Measurements from ENCODE around the gene HOXD8.

Gene HOXD8

DNA sequence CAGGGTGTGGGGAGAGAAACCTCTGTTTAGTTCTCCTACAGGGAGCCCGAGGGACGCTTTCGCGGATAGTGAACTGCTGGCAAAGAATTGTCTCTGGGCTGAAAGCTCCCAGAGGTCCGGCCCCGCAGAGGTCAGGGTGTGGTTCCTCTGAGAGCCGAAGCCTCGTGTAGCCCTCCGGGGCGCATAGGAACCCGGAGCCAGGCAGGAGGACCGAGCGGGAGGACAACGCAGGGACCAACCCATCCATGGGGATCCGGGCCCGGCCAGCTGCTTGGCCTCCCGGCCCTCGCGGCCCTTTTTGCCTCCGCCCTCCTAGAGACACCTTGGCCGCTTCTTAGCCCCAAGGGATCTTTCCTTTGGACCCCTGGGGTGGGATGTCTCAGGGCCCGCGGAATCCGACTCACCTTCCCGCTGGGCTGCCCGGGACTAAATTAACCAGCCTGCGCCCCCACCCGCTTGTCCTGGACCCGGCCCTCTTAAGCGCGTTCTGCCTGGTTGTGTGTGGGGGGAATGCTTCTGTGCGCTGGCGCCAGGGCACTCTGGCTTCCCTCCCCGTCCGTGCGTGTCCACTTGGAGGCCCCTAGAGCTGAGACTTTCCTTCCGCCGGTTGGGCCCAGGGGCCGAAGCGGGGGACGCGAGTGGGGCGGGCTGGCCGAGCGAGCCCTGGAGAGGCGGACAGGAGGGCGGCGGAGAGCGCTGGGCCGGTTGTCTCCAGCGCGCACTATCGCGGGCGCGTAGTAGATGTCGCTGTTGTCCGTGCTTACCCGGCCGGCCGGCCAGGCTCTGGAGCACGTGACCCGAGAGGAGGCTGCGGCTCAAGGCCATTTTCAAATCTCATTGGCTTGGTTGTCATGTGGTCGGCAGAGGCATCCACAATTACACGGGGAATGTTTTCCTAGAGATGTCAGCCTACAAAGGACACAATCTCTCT lies 13.4 kb upstream of the HOXD8 start, which contains the start of gene HOXD10:
Gene HOXD10, plus strand, starts transcription at position 896 of the 931 bp plus-strand sequence. CDS start 56 bp downstream, outside the sequence.
- no peak for DNase-seq (ENCODE audit: low read depth in 2 of 2)

DNA sequence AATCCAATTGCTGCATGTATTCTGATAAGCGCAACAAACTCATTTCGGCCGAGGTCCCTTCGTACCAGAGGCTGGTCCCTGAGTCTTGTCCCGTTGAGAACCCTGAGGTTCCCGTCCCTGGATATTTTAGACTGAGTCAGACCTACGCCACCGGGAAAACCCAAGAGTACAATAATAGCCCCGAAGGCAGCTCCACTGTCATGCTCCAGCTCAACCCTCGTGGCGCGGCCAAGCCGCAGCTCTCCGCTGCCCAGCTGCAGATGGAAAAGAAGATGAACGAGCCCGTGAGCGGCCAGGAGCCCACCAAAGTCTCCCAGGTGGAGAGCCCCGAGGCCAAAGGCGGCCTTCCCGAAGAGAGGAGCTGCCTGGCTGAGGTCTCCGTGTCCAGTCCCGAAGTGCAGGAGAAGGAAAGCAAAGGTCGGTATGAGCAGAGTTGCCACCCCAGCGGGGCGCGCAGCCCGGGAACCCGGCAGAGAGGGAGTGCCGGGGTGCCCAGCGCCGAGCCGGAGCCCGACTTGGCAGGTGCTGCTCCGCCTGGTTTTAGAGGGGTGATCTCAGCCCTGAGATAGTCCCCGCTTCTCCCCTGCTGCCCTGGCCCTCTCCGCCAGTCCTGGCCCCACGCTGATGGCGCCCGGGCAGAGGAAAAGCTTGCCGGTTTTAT lies 12.2 kb upstream of the HOXD8 start:
- no peak for DNase-seq (ENCODE audit: low read depth in 2 of 2)

DNA sequence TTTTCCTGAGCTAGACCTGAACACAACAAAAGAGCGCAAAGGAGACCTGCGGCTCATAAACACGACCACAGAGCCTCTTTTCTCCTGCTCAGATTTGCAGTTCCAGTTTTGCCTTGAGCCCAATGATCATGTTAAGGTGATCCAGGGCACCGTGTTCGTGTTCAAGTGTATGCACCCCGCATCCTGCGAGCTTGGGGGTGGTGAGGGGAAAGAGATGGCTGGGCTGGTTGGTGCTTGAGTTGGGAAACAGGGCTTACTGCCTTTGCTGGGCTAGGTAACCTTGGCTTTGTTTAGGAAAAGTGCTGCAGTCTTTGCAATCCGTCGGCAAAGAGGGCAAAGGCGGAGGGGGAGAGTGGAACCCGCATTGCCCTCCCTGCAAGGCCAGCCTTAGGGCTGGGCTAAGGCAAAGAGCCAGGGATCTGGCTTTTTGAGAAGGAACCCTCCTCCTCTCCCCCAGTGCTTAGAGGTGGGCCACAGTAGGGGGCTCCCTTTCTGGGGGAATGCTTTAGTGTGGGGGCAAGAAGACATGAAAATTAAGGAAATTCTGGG lies 11.6 kb upstream of the HOXD8 start:
- DNase-seq (ENCODE audit: low read depth in 2 of 2): no peak

DNA sequence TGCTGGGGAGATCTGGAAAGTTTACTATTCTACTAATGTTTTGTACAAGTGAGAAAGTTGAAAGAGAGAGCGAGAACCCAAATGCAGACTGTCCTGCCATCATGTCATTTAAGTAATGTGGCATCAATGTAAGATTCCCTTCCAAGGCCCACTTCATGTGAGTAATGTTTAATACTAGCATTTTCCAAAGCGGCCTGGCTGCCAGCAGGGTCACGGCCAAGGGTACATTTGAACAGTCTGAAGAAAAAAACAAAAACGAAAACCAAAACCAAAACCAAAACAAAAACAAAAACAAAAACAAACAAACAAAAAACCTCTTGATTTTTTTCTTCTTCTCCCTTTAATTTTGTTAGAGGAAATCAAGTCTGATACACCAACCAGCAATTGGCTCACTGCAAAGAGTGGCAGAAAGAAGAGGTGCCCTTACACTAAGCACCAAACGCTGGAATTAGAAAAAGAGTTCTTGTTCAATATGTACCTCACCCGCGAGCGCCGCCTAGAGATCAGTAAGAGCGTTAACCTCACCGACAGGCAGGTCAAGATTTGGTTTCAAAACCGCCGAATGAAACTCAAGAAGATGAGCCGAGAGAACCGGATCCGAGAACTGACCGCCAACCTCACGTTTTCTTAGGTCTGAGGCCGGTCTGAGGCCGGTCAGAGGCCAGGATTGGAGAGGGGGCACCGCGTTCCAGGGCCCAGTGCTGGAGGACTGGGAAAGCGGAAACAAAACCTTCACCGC lies 10.7 kb upstream of the HOXD8 start:
- no peak for DNase-seq (ENCODE audit: low read depth in 2 of 2)

DNA sequence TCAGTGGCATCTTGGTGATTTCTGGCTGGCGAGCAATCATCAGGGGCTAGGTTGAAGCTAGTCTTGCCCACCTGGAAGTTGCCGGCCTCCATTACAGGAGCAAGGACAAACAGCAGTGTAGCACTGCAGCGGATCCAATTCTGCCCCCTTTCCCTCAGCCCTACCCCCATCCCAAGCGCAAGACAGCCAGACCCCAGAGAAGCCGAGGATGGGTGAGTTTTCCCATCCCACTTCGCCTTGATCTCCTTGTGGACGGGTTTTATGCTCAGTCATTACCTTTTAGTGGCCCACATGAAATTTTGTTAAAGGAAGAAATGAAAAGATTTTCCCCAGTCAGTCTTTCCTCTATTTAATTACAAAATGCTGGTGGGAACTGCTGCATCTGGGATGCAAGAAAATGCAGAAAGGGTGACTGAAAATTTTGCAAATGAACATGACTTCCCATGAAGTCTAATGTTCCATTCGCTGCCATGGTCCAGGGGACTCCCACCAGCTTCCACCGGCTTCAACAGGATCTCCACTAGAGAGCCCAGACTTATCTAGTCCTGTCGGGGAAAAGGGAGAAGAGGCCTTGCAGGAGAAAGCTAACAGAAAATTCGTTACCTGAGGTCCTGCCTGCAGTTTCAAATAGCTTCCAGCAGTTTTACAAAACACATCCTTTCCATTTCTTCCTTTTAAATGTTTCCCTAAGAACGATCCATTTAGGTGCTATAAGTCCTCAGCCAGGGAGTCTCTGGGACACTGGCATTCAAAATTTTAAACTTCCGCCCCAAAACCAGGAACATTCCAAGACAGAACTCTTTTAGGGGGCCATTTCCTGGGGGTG lies 8.9 kb upstream of the HOXD8 start:
- DNase-seq (ENCODE audit: low read depth in 2 of 2): no peak

DNA sequence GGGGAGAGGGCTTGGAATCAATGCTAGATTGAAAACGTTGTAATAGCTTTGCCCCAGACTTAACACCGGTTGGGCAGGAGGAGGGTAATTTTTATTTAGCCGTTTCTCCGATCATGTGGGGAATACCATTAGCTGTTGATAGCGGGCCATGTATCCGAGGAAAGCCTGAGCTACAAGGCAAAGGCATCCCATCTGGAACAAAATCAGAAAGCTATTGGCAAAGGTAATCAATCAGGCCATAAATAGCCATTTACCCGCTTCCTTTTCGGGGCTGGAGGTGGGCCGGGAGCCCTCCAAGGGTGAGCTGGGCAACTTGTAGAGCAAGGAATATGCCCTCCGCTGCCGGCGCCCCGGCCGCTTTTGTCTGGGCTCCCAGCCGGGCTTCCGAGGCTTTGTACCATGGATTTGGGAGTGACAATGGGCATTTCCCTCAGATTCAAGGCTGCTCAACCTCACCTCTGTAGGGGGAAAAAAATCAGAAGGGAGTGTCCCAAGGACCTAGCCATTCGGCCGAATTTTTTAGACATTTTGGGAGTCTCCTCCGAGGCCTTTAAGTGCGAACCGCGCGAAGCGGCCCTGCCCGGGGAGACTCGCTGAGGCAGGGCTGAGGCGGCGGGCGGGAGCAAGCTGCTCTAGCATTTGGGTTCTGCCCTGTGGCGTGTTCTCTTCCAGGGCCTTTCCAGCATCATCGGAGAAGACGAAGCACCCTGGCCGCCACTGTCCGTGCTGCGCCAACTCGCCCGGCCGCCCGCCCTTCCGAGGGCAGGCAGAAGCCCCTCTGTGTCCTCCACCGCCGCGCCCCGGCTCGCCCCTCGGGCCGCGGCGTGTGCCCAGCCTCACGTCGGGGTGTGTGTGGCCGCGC lies 8.1 kb upstream of the HOXD8 start:
- no peak for DNase-seq (ENCODE audit: low read depth in 2 of 2)

DNA sequence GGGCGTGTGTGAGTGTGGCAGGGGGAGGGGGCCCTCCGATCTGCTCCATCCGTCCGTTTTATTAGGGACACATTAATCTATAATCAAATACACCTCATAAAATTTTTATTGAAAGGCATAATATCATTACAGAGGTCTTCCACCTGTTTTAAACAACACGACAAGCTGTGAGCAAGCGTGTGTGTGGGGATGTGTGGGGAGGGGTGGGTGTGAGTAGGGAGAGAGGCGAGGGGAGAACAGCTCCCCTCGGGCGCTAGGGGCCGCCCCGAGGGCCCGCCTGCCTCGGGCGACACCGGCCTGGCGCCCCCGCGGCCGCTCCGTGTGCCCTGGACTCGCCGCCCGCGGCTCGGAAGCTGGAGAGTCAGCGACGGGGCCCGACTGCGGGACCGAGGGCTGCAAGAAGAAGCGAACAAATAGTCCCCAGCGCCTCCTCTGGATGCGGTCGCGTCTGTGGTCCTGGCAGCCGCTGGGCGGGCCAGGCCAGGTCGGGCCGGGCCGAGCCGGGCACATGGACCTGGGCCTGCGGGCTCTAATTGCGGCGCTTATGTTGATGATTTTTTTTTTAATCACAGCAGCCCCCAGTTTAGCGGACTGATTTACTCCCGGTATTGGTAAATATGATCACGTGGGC lies 7.3 kb upstream of the HOXD8 start:
- no peak for DNase-seq (ENCODE audit: low read depth in 2 of 2)

DNA sequence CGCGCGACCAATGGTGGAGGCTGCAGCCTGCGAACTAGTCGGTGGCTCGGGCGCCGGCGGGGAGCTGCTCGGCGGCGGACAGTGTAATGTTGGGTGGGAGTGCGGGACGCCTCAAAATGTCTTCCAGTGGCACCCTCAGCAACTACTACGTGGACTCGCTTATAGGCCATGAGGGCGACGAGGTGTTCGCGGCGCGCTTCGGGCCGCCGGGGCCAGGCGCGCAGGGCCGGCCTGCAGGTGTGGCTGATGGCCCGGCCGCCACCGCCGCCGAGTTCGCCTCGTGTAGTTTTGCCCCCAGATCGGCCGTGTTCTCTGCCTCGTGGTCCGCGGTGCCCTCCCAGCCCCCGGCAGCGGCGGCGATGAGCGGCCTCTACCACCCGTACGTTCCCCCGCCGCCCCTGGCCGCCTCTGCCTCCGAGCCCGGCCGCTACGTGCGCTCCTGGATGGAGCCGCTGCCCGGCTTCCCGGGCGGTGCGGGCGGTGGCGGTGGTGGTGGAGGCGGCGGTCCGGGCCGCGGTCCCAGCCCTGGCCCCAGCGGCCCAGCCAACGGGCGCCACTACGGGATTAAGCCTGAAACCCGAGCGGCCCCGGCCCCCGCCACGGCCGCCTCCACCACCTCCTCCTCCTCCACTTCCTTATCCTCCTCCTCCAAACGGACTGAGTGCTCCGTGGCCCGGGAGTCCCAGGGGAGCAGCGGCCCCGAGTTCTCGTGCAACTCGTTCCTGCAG lies 6.7 kb upstream of the HOXD8 start, which contains the start of gene HOXD9:
Gene HOXD9, plus strand, starts transcription at position 37 of the 728 bp plus-strand sequence. Its CDS starts 50 bp downstream, at position 87.
- no peak for DNase-seq (ENCODE audit: low read depth in 2 of 2)

DNA sequence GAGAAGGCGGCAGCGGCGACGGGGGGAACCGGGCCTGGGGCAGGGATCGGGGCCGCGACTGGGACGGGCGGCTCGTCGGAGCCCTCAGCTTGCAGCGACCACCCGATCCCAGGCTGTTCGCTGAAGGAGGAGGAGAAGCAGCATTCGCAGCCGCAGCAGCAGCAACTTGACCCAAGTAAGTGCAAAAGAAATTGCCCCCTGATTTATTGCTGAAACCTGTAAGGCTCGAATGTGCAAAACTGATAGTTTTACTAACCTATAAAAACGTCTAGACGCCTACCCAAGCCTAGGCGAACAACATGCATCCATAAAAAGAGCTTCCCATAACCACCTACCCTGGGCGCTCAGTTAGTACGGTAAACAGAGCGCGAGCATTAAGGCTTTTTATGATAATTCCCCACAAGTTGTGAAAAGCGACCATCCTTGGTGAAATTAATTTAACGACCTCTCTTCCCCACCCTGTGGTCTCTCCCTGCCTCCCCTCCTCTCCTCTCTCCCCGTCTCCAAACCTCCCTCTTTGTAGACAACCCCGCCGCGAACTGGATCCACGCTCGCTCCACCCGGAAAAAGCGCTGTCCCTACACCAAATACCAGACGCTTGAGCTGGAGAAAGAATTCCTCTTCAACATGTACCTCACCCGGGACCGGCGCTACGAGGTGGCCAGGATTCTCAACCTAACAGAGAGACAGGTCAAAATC lies 5.9 kb upstream of the HOXD8 start:
- DNase-seq (ENCODE audit: low read depth in 2 of 2): no peak

DNA sequence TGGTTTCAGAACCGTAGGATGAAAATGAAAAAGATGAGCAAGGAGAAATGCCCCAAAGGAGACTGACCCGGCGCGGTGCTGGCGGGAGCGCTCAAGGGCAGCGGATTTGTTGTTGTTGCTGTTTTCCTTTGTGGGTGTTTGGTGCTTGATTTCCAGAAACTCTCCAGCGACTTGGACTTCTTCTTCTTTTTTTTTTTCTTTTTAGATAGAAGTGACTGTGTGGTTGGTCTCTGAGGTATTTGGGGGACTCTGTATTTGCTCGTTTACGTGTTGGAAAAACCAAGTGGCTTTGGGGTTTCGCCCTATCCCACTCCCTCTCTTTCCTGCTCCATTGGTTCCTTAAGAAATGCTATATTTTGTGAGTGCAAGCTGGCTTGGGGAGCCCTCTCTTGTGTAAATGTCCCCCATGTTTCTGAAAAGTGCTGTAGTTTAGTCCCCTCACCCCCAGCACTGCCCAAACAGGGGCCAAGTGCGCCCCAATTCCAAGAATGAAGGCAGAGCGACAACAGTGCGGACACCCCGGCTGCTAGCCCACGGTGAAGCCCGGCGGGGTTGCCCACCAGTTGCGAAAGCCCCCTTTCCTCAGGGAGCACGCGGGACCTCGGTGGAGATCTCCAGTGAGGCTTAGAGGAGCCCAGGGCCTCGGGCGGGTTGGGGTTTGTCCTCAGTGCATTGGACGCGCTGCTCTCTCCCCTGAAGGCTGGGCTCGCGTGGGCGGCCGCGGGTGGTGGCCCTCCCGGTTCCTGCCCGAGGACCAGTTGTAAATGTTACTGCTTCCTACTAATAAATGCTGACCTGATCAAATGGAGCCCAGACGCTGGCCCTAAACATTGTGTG lies 5.2 kb upstream of the HOXD8 start:
- DNase-seq (ENCODE audit: low read depth in 2 of 2): no peak

DNA sequence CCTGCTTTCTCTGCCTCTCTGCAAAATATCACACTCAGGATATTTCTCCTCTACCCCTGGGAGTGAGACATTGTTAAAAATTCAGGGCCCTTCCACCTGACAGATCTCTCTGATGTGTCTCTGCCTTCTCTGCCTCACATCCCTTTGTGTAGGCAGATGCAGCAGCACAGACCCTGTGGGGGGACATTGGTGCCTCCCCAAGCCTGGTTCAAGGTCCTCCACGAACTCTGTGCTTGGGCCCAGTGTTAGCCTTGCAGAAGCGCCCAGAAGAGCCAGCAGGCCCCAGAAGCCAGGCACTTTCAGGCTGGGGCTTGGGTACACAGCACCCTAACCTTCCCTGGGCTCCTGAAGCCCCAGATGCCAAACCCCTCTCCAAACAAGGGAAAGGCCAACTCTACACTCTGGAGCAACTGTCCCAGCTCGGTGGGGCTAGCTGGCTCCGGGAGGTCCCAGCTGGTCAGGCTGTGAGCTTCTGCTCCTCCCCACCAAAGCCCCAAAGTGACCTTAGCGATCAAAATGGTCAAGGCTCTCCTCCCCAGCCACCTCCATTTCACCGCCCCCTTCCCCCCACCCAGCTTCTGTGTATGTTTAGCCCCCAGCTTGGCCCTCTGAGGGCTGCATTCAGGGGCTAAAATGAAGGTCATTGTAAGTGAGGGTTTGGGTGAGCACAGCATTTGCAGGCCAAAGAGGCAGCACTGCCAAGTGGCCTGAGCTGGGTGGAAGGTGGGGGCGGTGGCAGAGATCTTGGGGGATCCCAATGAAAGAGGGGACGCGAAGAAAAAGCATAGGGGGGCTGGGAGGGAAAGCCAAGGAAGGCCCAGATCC lies 4.3 kb upstream of the HOXD8 start:
- no peak for DNase-seq (ENCODE audit: low read depth in 2 of 2)

DNA sequence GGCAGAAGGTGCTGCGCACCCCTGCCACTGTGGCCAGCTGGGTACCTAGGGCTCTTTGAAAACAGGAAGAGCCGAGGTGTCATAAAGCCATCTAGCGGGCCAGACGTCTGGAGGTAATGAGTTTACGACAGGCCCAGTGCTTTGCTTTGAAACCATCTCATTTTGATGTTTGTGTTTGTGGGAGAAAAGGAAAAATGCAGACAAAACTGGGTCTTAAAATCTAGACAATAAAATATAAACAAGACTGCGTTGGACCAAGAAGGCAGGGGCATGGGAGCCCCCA lies 3.8 kb upstream of the HOXD8 start:
- no peak for DNase-seq (ENCODE audit: low read depth in 2 of 2)

DNA sequence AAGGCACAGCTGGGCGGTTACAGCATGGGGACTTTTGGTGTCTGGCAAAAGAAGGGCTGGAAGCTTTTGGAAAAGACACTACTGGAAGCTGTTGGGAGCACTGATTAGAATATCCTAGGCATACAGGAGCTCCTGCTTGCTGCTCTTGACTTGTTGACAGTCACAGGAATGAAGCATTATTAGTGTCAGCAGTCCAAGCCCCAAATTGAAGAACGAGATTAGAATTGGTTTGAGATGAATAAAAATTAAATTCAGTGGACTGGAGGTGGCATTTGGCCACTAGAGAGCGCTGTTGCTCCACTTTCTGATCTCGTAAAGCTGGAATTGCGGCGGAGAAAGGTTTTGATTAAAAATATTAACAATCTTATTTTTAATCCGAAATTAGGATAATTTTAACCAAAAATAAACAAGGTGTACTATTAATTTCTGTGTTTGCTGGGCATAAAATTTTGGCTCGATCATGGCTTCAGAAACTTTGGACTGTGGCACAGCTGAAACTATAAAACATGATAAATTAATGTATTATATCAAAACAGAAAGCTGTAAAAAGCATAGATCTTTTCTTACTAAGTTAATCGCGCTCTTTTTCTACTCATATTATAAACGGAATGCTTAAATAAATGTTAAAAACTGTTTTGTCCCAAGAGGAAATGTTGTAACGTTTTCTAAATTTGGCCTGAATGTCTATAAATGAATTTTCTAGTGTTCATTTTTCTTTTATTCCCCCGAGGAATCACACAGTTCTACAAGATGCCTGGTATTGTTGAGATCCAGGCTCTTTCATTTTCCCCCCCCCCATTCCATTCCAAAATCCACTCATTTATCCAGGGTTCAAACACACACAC lies 2.4 kb upstream of the HOXD8 start:
- DNase-seq (ENCODE audit: low read depth in 2 of 2): peak; percentile 43 to 64

DNA sequence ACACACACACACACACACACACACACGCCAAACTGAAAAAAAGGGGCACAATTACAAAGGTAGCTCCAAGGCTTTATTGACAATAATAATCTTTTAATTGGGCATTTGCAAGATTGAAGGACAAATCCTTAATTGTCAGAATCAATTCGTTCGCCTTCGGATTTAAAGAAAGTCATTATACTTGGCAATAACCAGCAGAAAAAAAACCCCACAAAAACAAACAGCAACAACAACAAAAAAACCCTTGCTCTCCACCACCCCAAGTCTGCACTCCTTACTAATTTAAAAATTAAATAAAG lies 1.8 kb upstream of the HOXD8 start:
- DNase-seq (ENCODE audit: low read depth in 2 of 2): no peak

DNA sequence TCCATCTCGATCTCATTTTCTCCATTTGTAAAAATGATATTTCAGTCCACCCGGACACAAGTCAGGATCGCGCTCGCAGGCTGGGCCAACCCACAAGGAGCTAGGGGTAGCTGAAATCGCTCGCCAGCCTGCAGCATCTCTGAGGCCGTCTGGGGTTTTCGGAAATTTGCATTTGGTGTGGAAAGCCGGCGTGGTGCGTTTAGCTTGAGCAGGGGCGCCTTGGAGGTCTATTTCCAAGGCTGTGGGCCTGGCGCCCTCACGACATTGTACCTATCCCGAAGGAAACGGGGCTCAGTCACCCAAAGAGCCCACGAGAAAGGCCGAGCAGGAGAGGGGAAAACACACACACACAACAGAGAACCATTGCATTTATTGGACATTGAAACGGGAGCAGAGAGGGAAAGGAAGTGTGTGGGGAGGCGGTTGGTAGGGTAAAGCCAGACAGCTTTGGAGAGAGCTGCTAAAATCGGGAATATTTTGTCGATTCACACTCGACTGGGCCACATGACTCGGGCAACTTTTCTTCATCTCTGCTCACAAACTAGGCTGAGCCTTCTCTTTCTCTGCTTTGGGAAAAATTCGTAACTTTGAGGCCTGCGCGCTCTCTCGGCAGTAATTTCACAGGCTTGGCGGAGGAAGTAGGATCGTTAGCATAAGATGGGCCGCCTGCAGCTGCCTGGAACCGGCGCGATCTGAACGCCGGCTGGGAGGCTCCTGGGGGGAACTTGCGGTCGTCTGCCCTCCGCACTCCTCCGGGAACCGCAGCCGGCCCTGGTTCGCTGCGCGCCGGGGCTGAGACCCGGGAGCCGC lies 1.1 kb upstream of the HOXD8 start:
- no peak for DNase-seq (ENCODE audit: low read depth in 2 of 2)

Data from stimulated activated CD4-positive, alpha-beta T cell treated with anti-CD3 and anti-CD28 coated beads, Interleukin-4, amount 100 ng/mL, for 48 hours (primary cell).